ENCODE data around the gene SPATA17.

- TF ChIP-seq MYC (IDR thresholded peaks at IDR 0.05; ENCODE audit: low read depth, low read length) (no peak), POLR2AphosphoS5 (IDR thresholded peaks at IDR 0.05; ENCODE audit: insufficient read depth, low read depth, low read length) (no peak), CTCF (IDR thresholded peaks at IDR 0.05; ENCODE audit: extremely low read depth in 1 of 2, insufficient read depth in 1 of 2, low read depth in 1 of 2, low read length in 2 of 2) (no peak), MAX (IDR thresholded peaks at IDR 0.05; ENCODE audit: insufficient read depth, insufficient read length) (no peak), EZH2 (IDR thresholded peaks at IDR 0.05; ENCODE audit: borderline replicate concordance, low read depth, low read length, severe bottlenecking) (no peak), POLR2A (IDR thresholded peaks at IDR 0.05; ENCODE audit: low read depth, low read length) (no peak), JUN (IDR thresholded peaks at IDR 0.05; ENCODE audit: borderline replicate concordance, insufficient read depth, insufficient read length, low read depth) (no peak), FOS (IDR thresholded peaks at IDR 0.05; ENCODE audit: borderline replicate concordance, insufficient read depth, low read length) (no peak), GATA2 (IDR thresholded peaks at IDR 0.05; ENCODE audit: insufficient read depth, insufficient read length, low read depth, low read length) (no peak)
Observed at GRCh38 chr1:217917281-217917887, 286.2 kb downstream of the SPATA17 start.
